Thyroid gland (tissue), 4 donors: Measurements from ENCODE around the gene F13A1.

ENCODE experiments used
- CTCF ChIP-seq, 6 experiments: fragments of 200-600 bp in 3 of 6; fragments of 450-650 bp in 3 of 6; sonication (generic) in 3 of 6; IDR thresholded peaks; one replicate each; pipeline ENCODE4 v1.5.1; 2016 to 2019; ENCODE audit warnings: antibody characterized with exemption in 6 of 6, mild to moderate bottlenecking in 2 of 6, inconsistent platforms in 1 of 6, moderate library complexity in 1 of 6
- POLR2A ChIP-seq, 2 donors: fragments of 450-650 bp; IDR thresholded peaks; one replicate each; pipeline ENCODE4 v1.6.1; 2017; ENCODE audit warnings: antibody characterized with exemption in 2 of 2, mild to moderate bottlenecking in 2 of 2, moderate library complexity in 1 of 2

GRCh38 chr6:6284221-6284966 is 36.1 kb downstream of the F13A1 start:
- TF ChIP-seq POLR2A (IDR thresholded peaks at IDR 0.05) (no peak), CTCF (IDR thresholded peaks at IDR 0.05) (no peak)
